Left lobe of liver (tissue), 2 donors: ENCODE results near the gene LETM1. TPM values are rescaled to one million over a fixed set of nuclear protein-coding genes. Genes with fewer than 3 reads are reported as not detected.
A peak's percentile ranks its signal among the peaks of the same experiment; 100 is the strongest.
"Not testable (repeated sequence)": the region's sequence is repeated elsewhere in the genome, so short reads cannot be mapped to it uniquely, and the experiment has no call there.

Experiments
- ATAC-seq: fragments of 200-7000 bp; cut with Tn5 transposase; one replicate; pipeline ENCODE4 v1.9.1; 2020; ENCODE audit warnings: mild to moderate bottlenecking, moderate library complexity
- DNase-seq: peaks from one replicate; pipeline ENCODE4 v3.0.0-alpha.2; 2020; ENCODE audit warnings: low spot score
- total RNA-seq: library from RNA; stranded (reverse); gene quantifications from one replicate; pipeline ENCODE4 v1.2.1, GENCODE V29; 2021
- donor health status: DM: no; HTN: no; CAD: no; lungs with moderate emphysema.
- donor health status: DM: no; HTN: yes; CAD: no.

LETM1 gene
- total RNA-seq, 1 donor from 2014 or later: 28.1 TPM

DNA sequence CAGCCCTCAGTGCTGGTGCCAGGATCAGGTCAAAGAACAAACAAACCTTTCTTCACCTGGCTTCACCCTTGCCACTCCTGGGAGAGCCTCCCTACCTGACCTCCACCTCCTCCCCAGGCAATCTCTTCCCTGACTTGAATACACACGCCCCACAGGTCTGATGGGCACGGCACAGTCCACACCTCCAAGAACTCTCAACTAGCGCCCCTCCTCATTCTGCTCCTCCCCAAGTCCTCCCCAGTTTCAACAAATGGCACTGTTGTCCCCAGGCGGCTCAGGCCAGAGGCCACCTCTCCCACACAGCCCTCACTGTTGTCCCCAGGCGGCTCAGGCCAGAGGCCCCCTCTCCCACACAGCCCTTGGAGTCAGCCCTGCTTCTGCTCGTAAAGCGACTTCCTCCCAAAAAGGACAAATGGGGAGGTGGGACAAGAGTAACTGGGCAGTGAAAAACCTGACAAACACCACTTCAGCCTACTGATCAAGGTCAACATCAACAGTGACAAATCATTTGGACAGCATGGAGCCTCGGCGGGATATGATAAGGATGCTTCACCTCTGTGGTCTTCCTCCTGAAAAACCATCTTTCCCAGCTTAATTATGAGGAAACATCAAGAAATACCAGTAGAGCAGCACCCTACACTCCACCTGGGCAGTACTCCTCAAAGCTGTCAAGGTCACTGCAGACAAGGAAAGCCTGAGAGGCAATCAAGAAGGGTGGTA lies 2.9 kb downstream of the LETM1 start:
- DNase-seq (no peak), ATAC-seq (no peak)

DNA sequence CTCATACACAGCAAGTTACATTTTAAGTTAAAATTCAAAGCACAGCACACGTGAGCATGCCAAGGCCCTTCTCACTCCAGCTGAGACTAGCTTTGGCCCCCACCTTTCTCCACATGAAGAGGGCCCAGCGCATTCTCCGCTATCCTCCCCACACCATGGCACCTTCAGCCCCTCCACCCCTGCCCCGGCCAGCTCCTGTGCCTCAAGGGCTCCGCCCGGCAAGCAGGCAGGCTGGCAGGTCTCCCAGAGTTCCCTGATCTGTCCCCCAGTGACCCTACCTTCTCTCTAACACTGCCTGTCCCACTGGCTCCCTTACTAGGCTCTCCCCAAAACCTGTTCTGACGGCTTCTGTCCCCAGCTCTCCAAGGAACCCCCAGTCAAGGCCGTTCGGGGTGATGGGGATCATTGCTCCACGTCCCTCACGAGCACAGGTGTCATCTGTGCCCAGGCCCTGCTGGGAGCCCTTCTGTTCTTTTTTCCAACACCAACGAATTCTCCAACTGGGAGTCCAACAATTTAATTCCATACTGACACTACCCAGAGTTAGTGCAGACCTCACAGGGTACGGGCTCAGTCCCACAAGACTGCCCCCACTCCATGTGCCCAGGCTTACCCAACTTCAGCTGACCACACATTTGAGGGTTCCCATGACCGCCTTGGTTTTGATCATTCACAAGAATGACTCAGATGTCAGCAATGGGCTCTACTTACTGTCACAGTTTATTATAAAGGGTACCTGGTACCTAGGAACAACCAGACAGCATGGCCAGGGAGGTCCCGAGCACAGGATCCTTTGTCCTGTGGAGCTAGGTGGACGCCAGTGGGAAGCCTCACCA lies 4.2 kb downstream of the LETM1 start:
- peak; percentile 54 for DNase-seq
- ATAC-seq: peak; percentile 28

DNA sequence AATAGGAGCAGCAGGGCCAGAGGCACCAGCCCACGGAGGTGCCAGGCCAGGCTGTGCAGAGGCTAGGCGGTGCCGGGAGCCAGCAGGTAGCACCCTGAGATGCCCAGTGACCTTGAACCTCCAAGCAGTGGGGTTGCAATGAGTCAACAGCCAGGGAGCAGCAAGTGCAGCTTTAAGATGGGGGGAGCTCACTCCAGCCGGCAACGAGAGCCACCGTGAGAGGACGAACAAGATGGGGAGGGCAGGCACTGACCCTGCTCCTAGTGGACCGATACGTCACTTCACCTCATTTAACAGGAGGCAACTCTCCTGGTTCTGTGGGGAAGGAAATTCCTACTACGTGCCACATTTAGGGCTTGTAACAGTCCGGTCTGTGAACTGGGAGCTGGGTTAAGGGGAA lies 4.8 kb downstream of the LETM1 start:
- no peak for DNase-seq
- no peak for ATAC-seq

DNA sequence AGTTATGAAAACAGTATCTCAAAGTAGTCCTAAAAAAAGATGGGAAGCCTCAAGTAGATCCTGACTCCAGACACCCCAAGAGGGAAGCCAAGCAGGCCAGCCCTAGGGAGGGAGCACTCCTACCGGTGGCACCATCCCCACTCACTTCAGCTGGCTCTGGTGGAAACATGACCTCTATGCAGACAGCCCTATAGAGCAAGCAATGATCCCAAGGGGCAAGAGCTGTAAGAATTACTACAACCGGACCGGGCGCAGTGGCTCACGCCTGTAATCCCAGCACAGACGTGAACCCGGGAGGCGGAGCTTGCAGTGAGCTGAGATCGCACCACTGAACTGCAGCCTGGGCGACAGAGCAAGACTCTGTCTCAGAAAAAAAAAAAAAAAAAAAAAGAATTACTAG lies 5.7 kb downstream of the LETM1 start:
- no peak for ATAC-seq
- DNase-seq: no peak

DNA sequence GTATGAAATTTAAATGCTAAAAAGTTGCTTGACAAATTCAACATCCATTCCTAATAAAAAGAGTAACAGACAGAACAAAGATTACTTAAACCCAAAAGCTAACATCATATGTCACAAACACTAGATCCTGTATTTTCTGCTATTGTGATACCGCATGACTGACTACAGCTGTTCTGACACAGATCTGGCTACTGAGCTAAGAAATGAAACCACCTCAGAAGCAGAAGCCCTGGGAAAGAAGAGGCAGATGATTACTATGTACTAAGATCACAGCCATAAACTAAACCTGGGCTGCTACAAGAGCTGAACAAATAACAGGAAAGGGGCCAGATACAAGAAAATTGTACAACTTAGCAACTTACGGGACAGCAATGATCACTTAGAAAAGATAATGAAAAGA lies 9.4 kb downstream of the LETM1 start:
- ATAC-seq: no peak
- no peak for DNase-seq

DNA sequence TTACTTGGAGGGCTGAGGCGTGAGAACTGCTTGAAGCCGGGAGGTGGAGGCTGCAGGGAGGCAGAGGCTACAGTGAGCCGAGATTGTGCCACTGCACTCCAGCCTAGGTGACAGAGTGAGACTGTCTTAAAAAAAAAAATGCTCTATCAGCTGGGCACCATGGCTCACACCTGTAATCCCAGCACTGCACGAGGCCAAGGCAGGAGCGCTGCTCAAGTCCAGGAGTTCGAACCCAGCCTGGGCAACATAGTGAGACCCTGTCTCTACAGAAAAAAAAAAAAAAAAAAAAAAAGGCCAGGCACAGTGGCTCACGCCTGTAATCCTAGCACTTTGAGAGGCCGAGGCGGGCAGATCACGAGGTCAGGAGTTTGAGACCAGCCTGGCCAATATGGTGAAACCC lies 11.3 kb downstream of the LETM1 start:
- DNase-seq, ATAC-seq: not testable (repeated sequence)

DNA sequence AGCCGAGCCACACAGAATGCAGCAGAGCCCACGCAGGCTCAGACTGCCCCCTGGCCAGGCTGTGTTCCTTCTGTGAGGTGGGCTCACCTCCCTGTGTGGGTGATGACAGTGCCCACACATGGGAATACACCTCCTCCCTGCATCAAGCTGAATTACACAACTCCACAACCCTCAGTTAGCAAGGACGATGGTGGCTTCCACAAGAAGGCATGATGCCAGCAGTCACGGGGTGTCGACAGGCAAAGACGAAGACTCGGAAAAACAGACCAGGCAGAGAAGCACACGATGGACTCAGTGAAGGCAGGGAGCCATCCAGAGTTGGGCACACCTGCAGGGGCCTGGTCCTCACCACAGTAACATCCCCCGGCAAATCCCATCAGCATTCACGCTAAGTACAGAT lies 12.1 kb downstream of the LETM1 start:
- peak; percentile 38 for ATAC-seq
- DNase-seq: no peak

DNA sequence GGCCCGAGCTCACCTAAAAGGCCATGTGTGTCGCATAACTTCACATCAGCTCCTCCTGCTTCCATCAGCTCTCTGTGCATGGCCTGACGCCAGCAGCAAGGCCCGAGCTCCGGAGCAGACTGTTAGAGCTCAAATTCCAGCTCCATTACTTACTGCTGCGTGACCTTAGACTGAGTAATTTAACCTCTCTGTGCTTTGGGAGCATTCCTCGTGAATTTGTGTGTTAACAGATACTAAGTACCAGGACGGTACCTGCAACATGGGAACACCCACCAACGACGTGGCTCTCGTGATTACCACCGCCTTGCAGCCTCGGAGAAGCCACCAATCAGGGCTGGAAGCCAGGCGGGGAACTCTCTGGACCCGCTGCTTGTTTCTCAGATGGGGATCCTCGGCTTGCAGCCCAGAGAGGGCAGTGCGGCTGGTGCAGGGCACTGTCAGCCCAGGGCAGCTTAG lies 12.9 kb downstream of the LETM1 start:
- ATAC-seq (peak; percentile 45), DNase-seq (no peak)

DNA sequence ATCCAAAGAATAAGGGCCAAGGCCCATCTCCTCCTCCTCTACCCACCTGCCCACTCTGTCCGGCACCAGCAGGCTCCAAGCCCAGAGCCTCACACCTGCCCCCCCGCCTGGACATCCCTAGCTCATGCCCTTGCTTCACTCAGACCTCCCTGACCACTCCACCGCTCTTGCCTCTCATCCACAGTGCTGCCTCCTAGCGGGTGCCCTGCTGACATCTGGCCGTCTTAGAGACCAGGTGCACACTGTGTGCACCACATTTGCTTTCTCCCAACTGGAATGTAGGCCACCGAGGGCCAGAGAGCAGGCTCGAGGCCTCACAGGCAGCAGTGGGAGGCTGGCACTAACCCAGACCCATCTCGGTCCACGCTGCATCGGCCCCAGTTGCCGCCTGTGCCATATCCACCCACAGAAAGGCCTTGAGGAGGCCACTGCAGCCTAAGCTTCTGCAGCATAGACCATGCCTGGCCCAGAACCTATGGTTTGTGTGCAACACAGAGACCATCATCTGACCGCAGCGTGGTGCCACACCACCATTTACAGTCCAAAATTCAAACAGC lies 13.5 kb downstream of the LETM1 start:
- peak; percentile 20 for ATAC-seq
- DNase-seq: no peak

DNA sequence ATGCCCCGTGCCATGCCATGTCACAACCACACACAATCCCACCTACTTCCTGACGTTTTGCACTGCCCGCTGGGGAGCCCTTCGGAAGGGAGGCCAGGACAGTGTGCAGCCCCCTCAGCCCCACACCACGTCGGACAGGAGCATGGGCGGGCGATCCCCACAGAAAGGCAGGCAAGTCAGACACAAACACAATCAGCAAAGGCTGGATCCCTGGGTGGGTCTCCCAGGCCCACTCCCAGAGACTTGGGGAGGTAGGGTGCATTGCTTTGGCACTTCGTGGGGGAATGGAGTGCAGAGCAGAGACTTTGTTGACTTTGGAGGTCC lies 14.1 kb downstream of the LETM1 start:
- ATAC-seq: no peak

DNA sequence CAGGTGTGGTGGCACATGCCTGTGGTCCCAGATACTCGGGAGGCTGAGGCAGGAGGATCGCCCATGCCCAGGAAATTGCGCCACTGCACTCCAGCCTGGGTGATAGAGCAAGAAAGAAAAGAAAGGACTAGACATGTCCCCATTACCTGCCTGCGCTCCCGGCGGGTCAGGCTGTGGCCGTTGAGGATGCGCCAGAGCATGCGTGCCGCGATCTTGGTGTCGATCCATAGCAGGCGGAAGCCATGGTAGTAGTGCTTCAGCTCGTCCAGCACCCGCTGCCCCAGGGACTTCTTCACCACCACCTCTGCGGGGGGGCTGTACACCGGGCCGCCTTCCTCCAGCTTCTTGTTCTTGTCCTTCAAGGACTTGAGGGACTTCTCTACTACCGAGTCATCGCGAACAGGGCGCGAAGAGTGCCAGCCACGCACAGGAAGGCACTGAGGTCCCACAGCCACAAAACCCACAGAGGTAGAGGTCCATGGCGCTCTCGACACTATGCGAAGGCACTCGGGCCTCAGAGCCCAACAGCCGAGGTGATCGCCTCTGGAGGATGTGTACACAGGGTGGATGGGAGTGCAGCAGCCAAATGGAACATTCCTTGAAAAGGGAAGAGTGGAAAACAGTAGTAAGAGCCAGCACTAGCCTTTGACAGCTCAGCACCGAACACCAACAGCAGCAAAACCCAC lies 14.6 kb downstream of the LETM1 start:
- no peak for DNase-seq

More for the DNA sequence above, 14.1 kb downstream of the LETM1 start:
- no peak for DNase-seq

DNA sequence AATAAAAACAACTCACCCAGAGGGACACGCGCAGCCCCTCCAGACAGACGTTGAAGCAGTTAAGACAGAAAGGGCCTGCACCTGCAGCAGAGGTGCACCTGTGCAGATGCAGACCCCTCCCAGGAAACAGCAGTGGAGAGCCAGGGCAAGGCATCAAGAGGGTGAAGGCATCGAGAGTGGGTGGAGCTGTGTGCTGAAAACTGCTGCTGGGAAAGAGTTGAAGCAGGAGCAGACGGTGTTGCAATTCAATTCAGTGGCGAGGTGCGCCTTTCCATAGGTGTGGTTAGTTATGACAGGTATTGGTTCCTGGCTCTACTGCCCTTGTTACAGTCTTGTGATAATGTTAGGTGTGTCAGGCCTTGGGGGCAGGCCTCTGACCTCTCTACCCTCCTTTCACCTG lies 16.7 kb downstream of the LETM1 start:
- DNase-seq (no peak), ATAC-seq (no peak)

More for the DNA sequence above, 14.6 kb downstream of the LETM1 start:
- no peak for ATAC-seq

DNA sequence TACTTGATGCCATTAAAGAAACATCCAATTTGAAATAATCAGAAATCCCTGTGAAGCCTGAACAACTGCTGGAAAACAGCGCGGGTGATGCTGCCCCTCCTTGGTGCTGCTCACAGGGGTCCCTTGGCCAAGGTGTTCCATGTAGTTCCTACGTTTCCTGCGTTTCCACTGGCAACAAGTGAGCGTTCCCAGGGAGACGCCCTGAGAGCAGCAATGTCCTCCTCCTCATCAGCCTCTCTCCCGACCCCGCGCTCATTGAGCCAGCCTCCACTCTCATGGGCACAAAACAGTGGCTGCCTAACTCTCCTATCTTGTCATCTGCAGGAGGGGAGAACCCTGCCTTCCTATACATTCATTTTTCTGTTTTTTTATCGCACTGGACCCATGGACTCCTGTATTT lies 18.9 kb downstream of the LETM1 start:
- DNase-seq (no peak), ATAC-seq (no peak)

DNA sequence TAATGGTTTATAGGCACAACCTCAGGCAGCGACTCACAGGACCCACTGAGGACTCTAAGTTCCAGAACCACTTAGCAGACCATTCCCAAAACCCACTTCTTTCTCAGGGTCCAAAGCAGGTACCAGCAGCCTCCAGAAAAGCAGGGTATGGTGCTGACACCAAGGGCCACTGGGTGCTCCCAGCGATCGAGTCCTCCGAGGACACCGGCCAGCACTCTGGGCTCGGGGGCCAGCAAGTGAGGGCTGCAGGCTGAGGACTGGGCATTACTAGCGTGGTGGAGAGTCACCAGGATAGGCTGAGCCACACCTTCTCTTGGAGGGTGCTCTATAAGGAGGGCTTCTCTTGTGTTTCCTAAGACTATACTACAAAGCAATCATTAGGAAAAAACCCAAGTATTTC lies 19.3 kb downstream of the LETM1 start:
- no peak for DNase-seq
- ATAC-seq: no peak

DNA sequence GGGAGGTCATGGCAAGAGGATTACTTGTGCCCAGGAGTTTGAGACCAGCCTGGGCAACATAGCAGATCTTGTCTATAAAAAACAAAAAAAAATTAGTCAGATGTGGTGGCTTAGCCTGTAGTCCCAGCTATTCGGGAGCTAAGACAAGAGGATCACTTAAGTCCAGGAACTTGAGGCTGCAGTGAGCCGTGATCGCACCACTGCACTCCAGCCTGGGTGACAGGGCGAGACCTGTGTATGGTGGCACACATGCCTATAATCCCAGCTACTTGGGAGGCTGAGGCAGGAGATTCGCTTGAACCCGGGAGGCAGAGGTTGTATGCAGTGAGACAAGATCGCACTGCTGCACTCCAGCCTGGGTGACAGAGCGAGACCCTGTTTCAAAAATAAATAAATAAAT lies 20.1 kb downstream of the LETM1 start:
- ATAC-seq: not testable (repeated sequence)

DNA sequence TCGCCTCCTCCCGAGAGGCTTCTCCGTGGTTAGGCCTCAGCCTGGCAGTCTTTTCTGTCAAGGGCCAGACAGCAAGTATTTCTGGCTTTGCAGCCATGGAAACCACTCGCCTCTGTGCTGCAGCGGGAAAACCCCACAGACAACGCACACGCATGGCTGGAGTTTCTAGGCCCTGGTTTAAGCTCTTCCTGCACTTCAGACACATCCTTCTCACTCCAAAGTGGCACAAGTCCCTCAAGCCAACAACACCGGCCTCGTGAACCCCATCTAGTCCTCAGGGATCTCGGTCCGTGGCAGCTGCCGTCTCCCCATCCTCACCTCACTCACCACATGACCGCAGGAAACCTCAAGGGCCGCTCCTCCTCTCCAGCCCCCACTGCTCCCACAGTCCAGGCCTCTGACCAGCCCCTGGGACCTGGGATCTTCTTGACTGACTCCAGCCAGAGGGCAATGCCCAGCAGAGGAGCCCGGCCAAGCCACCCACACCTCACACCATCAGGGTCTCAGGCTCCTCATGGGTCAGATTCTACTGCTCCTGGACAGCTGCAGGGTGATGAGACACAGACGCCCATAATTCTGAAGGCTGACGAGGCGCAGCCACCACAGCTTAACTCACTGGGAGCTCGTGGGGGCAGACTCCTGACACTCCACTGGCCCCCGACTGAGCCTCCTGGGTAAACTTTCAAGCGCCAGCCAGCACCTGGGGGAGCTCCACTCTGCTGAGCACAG lies 21.7 kb downstream of the LETM1 start:
- ATAC-seq (no peak), DNase-seq (no peak)

More for the DNA sequence above, 20.1 kb downstream of the LETM1 start:
- not testable (repeated sequence) for DNase-seq

DNA sequence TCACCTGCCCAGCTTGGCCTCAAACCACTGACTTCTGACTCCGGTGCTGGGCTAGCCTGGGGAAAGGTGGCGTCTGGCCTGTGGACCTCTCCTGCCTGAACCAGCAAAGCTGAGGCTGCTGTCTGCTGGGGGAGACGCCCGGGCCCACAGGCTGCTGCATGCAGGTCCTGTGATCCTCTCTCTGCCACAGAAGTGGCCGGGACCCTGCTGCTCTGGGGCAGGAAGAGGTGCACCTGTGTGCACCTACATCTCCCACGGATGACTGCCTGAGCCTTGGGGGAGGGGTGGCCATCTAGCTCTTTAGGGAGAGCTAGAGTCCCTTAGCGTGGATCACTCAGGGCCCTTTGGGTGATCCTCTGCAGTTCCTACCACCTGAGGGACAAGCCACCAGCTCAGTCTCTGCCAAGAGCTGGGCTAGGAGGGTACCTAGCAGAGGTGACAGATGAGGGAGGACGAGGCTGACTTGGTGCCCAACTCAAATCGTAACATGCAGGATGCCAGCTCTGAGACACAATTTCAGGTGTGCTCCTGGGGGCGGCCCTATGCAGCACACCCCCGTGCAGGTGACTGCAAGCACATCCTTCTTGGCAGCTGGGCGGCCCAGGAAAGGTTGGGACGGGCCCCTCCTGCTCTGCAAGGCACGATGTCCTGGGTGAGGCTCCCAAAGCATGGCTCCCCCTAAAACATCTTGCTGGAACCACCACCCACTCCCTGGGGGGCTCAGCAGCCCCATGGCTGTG lies 22.5 kb downstream of the LETM1 start:
- DNase-seq: no peak
- no peak for ATAC-seq

DNA sequence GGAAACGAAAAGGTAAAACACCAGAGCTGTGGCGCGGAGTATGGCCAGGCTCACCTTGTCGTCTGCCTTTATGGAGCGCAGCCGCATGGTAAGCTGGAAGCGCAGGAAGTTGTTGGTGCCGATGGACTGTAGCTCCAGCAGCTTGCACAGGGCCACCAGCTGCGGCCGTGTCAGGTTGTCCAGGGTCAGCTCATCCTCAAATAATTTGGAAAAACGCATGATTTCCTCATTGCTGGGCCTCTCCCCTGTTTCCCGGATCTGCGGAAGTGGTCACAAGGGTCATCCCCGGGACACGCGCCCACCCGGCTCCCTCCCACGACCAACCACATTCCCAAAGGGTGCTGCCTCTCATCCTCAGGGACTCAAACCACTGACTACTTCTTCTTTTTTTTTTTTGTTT lies 23.3 kb downstream of the LETM1 start:
- ATAC-seq (no peak), DNase-seq (no peak)

DNA sequence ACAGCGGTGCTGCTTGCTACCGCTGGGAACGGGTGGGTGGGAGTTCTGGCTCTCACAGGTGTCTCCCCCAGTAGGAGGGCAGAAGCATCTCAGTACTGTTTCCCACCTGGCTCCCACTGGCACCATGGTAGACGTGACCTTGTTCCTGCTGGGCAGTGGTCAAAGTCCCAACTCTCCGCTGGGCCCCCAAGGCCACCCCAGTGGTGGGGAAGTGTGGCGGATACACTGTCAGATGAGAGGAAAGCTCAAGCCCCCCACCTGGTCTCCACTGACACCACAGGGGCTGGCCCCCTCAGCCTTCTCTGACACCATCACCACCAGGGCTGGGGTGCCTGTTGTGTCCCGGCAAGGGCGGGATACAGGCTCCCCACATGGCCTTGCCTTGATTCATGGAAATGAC lies 24.6 kb downstream of the LETM1 start:
- ATAC-seq: no peak
- DNase-seq: no peak

DNA sequence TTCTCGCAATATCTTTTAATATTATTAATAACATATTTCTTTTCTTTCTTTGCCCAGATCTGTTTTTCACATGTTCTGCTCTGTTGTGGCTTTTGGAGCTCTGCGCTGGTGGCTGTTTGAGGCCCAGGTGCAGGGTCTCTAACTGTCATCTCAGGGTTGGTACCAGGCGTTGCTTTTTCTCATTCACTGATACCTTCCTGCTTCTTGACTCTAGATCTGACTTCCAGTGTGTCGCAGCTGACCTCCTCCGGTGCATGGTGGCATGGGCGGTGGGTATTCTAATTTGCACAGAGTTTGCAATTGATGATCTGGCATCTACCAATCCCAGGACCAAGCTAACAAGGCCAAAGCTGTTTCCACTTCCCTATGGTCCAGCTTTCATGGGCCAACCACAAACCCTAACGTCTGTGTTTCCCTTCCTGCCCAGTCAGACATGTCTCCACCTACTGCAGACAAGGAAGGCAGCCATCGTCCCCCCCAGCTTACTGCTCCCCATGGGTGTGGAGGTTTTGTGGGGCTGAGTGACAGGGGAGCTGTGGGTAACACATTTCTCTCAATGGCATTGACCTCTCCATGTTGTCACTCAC lies 25.2 kb downstream of the LETM1 start:
- DNase-seq: no peak
- no peak for ATAC-seq
